Measurements from ENCODE around the gene LENG1. TPM values are rescaled to one million over a fixed set of nuclear protein-coding genes. Genes with fewer than 3 reads are reported as not detected.

The LENG1 gene
- total RNA-seq, 2 experiments from 2014 or later: 3.3 to 4.0 TPM

DNA sequence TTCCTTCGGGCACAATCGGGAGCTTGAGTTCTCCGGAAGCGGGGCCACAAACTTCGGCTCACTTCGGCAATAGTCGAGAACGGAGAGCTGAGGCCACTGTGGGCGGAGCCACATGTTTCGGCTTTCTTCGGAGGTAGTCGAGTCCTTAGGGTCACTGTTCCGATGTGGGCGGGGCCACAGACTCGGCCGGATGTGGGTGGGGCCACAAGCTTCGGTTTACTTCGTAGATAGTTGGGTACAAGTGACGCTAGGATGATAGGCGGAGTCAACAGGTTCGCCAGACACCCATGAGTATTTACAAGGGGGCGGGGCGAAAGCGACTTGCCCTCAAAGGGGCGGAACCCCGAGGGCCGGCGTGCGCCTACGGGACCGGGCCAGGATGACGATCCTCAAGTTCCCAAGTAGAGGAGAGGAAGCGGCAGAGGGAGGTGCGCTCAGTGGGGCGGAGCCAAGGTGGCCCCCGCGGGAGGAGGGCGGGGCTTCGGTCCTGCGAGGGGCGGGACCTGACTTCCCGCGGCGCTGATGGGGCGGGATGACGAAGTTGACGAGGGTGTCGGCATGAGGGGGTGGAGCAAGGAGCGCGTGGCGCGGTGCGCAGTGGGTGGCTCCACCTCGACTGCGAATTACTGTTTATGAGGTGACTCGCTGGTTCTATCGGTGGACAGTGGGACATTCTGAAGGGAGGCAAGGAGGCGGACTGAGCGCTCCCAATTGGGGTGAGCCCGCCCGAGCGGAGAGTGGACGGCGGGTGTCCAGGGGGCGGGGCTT is 30.4 kb upstream of the LENG1 start:
- Mint-ChIP-seq H3K4me1 (ENCODE audit: low read depth) (peaks cover 28% of the 10 kb centered on the region), H3K36me3 (ENCODE audit: low read depth) (peaks cover 29% of the 10 kb centered on the region)

DNA sequence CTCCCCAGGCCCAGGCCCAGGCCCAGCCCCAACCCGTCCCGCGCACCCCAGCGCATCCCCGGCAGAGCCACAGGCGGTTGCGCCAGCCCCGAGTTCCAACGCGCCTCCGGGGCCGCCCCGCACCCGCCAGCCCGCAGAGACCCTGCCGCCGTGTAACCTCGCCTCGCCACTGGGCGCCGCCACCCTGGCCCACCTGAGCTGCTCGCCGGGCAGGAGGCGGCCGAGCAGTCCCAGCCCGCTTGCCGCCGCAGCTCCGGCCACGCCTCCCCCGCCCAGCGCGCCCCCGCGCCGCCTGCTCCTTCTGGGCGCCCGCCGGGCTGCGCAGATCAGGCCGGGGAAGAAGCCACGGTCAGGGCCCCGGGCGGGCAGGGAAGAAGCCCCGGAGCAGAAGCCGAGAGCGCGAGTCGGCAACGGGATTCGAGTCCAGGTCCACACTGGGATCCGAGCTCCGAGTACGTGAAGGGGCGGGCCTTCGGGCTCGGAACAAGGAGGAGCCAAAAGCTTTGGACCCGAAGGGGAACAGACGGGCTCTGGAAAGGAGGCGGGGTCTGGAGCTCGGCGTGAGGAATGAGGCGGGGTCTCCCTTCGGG is 29.7 kb upstream of the LENG1 start, which contains the start of gene MBOAT7:
Gene MBOAT7, minus strand, starts transcription at position 436 of the 590 bp plus-strand sequence. CDS start 1,072 bp downstream, outside the sequence.
- no peak for DNase-seq
- H3K9me3 Mint-ChIP-seq: no peaks in the 10 kb centered on the region
- ATAC-seq: peak; percentile 0
- H3K4me1 Mint-ChIP-seq (ENCODE audit: low read depth): peaks cover 28% of the 10 kb centered on the region
- TF ChIP-seq, protein P1, sequence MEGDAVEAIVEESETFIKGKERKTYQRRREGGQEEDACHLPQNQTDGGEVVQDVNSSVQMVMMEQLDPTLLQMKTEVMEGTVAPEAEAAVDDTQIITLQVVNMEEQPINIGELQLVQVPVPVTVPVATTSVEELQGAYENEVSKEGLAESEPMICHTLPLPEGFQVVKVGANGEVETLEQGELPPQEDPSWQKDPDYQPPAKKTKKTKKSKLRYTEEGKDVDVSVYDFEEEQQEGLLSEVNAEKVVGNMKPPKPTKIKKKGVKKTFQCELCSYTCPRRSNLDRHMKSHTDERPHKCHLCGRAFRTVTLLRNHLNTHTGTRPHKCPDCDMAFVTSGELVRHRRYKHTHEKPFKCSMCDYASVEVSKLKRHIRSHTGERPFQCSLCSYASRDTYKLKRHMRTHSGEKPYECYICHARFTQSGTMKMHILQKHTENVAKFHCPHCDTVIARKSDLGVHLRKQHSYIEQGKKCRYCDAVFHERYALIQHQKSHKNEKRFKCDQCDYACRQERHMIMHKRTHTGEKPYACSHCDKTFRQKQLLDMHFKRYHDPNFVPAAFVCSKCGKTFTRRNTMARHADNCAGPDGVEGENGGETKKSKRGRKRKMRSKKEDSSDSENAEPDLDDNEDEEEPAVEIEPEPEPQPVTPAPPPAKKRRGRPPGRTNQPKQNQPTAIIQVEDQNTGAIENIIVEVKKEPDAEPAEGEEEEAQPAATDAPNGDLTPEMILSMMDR (IDR thresholded peaks at IDR 0.05): no peak
- POLR2A ChIA-PET: interaction anchor here (0.7 to 18.7 kb wide), 8 partner anchors 17 to 260 kb away, joined by 3 to 419 read pairs (median 4); partner anchors contain the start of genes LENG1, LENG8 and RPS9
- H3K27ac Mint-ChIP-seq: peak within 1 kb of the TSS; percentile 95
- intact Hi-C loops (cut with micrococcal nuclease): no loop called here
- peaks cover 28% of the 10 kb centered on the region for H3K36me3 Mint-ChIP-seq (ENCODE audit: low read depth)
- CTCF ChIA-PET: interaction anchor here (0.7 to 4.1 kb wide), 15 partner anchors 10 to 179 kb away, joined by 3 to 22 read pairs (median 5); partner anchors contain the start of gene LENG1
- peak within 1 kb of the TSS; percentile 75 for H3K4me3 Mint-ChIP-seq
- no peaks in the 10 kb centered on the region for H3K27me3 Mint-ChIP-seq

More for the DNA sequence above, 30.4 kb upstream of the LENG1 start:
- TF ChIP-seq, protein P1 (IDR thresholded peaks at IDR 0.05): no peak
- Mint-ChIP-seq H3K9me3 (no peaks in the 10 kb centered on the region), H3K27ac (peak overlapping the region; percentile 95), H3K27me3 (no peaks in the 10 kb centered on the region), H3K4me3 (peak overlapping the region; percentile 75)
- ATAC-seq: peak; percentile 66
- intact Hi-C loops (cut with micrococcal nuclease): loop anchor here (1.0 kb wide), 1 partner anchor 10 kb away; the partner anchor contains the start of gene RPS9
- POLR2A ChIA-PET: interaction anchor here (1.3 to 18.7 kb wide), 4 partner anchors 16 to 53 kb away, joined by 3 to 419 read pairs (median 8); partner anchors contain the start of genes LENG1 and RPS9
- CTCF ChIA-PET: interaction anchor here (0.7 to 4.1 kb wide), 16 partner anchors 9 to 178 kb away, joined by 3 to 22 read pairs (median 4); partner anchors contain the start of gene LENG1
- peak; percentile 100 for DNase-seq

DNA sequence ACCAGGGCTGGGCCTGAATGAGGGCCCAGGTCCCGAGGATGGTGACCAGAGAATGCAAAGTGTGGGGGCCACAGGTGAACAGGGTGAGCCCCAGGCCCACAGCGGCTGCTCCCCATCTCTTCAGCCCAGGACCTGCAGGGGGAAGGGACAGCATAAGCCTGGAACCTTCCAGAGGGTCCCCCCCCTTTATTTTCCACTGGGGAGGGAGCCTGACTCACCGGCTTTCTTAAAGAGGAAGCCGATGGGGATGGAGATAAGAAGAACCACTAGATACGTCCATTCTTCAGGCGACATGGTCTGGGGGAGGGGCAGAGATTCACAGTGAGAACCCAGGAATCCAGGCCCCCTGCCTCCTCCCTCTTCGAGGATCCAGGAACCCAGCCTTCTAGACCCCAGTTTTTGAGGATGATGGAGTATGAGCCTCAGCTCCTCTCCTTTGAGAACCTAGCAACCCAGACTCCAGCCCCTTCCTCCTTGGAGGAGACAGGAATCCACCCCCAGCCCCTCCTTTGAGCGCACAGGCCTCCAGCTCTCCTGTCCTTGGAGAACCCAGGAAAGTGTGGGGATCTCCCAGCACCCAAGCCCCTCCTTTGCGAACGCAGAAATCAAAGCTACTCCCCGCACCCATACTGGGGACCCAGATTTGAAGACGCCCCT is 28.8 kb upstream of the LENG1 start:
- Mint-ChIP-seq H3K27ac (peak overlapping the region; percentile 90), H3K36me3 (ENCODE audit: low read depth) (peaks cover 29% of the 10 kb centered on the region), H3K9me3 (no peaks in the 10 kb centered on the region), H3K4me1 (ENCODE audit: low read depth) (peaks cover 28% of the 10 kb centered on the region), H3K27me3 (no peaks in the 10 kb centered on the region), H3K4me3 (peak overlapping the region; percentile 75)
- TF ChIP-seq, protein P1 (IDR thresholded peaks at IDR 0.05): no peak
- DNase-seq: peak; percentile 76
- intact Hi-C loops (cut with micrococcal nuclease): no loop called here
- ChIA-PET CTCF (interaction anchor here (1.2 to 4.1 kb wide), 5 partner anchors 13 to 49 kb away, joined by 5 to 22 read pairs (median 6); partner anchors contain the start of gene LENG1), POLR2A (interaction anchor here (0.7 to 18.7 kb wide), 9 partner anchors 10 to 73 kb away, joined by 3 to 419 read pairs (median 5); partner anchors contain the start of genes LENG1, PRPF31, RPS9 and TFPT)
- ATAC-seq: no peak

DNA sequence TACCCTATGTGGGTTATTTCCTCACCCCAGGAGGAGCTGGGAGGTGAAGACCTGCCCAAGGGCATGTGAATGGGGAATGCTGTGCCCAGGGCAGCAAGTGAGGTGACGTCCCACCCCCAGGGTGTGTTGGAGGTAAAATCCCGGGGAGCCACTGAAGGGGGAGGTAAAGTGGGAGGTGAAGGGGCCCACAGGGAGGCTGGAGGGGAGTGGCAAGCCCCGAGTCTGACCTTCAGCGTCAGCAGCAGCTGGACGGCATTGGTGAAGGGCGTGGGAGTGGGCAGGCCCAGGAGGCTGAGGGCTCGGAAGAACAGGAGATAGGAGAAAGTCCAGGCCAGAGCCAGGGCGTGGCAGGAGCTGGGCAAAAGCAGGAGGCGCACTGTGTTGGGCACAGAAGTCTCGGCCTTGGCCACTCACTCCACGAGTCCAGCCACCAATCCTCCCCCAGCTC is 27.4 kb upstream of the LENG1 start:
- DNase-seq (no peak), ATAC-seq (no peak)
- Mint-ChIP-seq H3K4me3 (peak overlapping the region; percentile 75), H3K36me3 (ENCODE audit: low read depth) (peaks cover 23% of the 10 kb centered on the region), H3K9me3 (no peaks in the 10 kb centered on the region), H3K27me3 (no peaks in the 10 kb centered on the region), H3K4me1 (ENCODE audit: low read depth) (peaks cover 19% of the 10 kb centered on the region), H3K27ac (no peak overlapping the region)
- POLR2A ChIA-PET: interaction anchor here (0.8 to 18.7 kb wide), 4 partner anchors 8 to 48 kb away, joined by 3 to 419 read pairs (median 4); partner anchors contain the start of genes RPS9 and TMC4
- CTCF ChIA-PET: interaction anchor here (1.1 to 4.1 kb wide), 3 partner anchors 17 to 28 kb away, joined by 3 to 22 read pairs (median 8); partner anchors contain the start of gene LENG1
- TF ChIP-seq, protein P1 (IDR thresholded peaks at IDR 0.05): no peak
- intact Hi-C loops (cut with micrococcal nuclease): no loop called here
